Activated CD8-positive, alpha-beta memory T cell treated with anti-CD3 and anti-CD28 coated beads for 1 hour (primary cell): ENCODE results near the gene AAK1.
A peak's percentile ranks its signal among the peaks of the same experiment; 100 is the strongest.
"Not testable (repeated sequence)": the region's sequence is repeated elsewhere in the genome, so short reads cannot be mapped to it uniquely, and the experiment has no call there.

Source experiments
- DNase-seq, 2 donors: peaks; one replicate each; pipeline ENCODE4 v3.0.0-alpha.2; 2020; ENCODE audit warnings: low read depth in 1 of 2; ENCODE audit errors: extremely low read depth in 1 of 2

Gene AAK1

GRCh38 chr2:69643602-69644505, at the start of gene AAK1:
Gene AAK1, minus strand, starts transcription at chr2:69643739. Its CDS starts 699 bp downstream, at chr2:69643040.
- peak in 1 of 2 donors; percentile 64 for DNase-seq

- no peak for DNase-seq
Measured at GRCh38 chr2:69692424-69692823, 48.9 kb upstream of the AAK1 start.

GRCh38 chr2:69689969-69690368, 46.4 kb upstream of the AAK1 start:
- no peak for DNase-seq

- no peak for DNase-seq
Measured at GRCh38 chr2:69689466-69689865, 45.9 kb upstream of the AAK1 start.

- DNase-seq, result no peak
Measured at GRCh38 chr2:69687971-69688611, 44.6 kb upstream of the AAK1 start.

- no peak for DNase-seq
Measured at GRCh38 chr2:69686813-69687212, 43.3 kb upstream of the AAK1 start.

GRCh38 chr2:69685321-69686048, 41.9 kb upstream of the AAK1 start:
- DNase-seq, result no peak

GRCh38 chr2:69683170-69683971, 39.8 kb upstream of the AAK1 start:
- no peak for DNase-seq

GRCh38 chr2:69682525-69682924, 39.0 kb upstream of the AAK1 start:
- no peak for DNase-seq

- no peak for DNase-seq
Measured at GRCh38 chr2:69680001-69680675, 36.6 kb upstream of the AAK1 start.

GRCh38 chr2:69677914-69678313, 34.4 kb upstream of the AAK1 start:
- DNase-seq, result no peak

GRCh38 chr2:69676146-69676545, 32.6 kb upstream of the AAK1 start:
- DNase-seq, result no peak

GRCh38 chr2:69674316-69674670, 30.8 kb upstream of the AAK1 start:
- DNase-seq, result no peak

- DNase-seq, result not testable (repeated sequence)
Measured at GRCh38 chr2:69673098-69673497, 29.6 kb upstream of the AAK1 start.

GRCh38 chr2:69669666-69670065, 26.1 kb upstream of the AAK1 start:
- no peak for DNase-seq

GRCh38 chr2:69668598-69668997, 25.1 kb upstream of the AAK1 start:
- no peak for DNase-seq

GRCh38 chr2:69667805-69668382, 24.4 kb upstream of the AAK1 start:
- DNase-seq, result no peak

GRCh38 chr2:69665152-69665551, 21.6 kb upstream of the AAK1 start:
- no peak for DNase-seq

- DNase-seq, result no peak
Measured at GRCh38 chr2:69663860-69664259, 20.3 kb upstream of the AAK1 start.

- not testable (repeated sequence) for DNase-seq
Measured at GRCh38 chr2:69662547-69662946, 19.0 kb upstream of the AAK1 start.
